Memory B cell (primary cell): Measurements from ENCODE around the gene PARD3B.

Experiments used
- ATAC-seq: fragments of 150-1000 bp; cut with Tn5 transposase; 2 replicates; pipeline ENCODE4 v1.10.0; 2021; ENCODE audit warnings: low read depth, mild to moderate bottlenecking, moderate library complexity
- DNase-seq, 2 donors: peaks; one replicate each; pipeline ENCODE4 v3.0.0; 2022; ENCODE audit warnings: low spot score in 2 of 2
- H3K27ac Mint-ChIP-seq: one replicate; pipeline ENCODE4 v1.8.0; 2022; ENCODE audit warnings: mild to moderate bottlenecking, moderate library complexity, mixed read lengths
- H3K27me3 Mint-ChIP-seq: one replicate; pipeline ENCODE4 v1.8.0; 2022; ENCODE audit warnings: mixed read lengths
- H3K36me3 Mint-ChIP-seq: one replicate; pipeline ENCODE4 v1.8.0; 2022; ENCODE audit warnings: mild to moderate bottlenecking, mixed read lengths
- H3K4me1 Mint-ChIP-seq: one replicate; pipeline ENCODE4 v1.8.0; 2022; ENCODE audit warnings: mixed read lengths
- H3K4me3 Mint-ChIP-seq: one replicate; pipeline ENCODE4 v1.8.0; 2022; ENCODE audit warnings: mild to moderate bottlenecking, moderate library complexity, mixed read lengths
- H3K9me3 Mint-ChIP-seq: one replicate; pipeline ENCODE4 v1.8.0; 2022; ENCODE audit warnings: mixed read lengths

The PARD3B gene

DNA sequence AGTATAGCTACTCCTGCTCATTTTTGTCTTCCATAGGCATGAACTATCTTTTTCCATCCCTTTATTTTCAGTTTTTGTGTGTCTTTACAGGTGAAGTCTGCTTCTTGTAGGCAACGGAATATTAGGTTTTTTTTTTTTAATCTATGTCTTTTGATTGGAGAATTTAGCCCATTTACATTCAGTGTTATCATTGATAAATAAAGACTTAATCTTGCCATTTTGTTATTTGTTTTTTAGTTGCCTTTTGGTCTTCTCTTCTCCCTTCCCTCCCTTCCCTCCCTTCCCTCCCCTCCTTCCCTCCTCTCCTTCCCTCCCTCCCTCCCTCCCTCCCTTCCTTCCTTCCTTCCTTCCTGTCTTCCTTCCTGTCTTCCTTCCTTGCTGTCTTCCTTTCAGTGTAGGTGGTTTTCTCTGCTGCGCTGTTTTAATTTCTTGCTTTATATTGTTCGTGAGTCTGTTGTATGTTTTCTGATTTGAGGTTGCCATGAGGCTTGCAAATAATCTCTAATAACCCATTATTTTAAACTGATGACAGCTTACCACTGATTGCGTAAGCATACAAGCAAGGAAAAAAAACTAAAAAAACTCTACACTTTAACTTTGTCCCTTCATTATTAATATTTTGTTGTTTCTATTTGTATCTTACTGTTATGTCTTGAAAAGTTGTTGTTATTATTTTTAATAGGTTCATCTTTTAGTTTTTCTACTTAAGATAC lies 353.8 kb downstream of the PARD3B start:
- Mint-ChIP-seq H3K4me1 (no peaks in the 10 kb centered on the region), H3K4me3 (no peak overlapping the region), H3K36me3 (peaks cover 2% of the 10 kb centered on the region), H3K27ac (no peak overlapping the region), H3K9me3 (peaks cover 8% of the 10 kb centered on the region), H3K27me3 (no peaks in the 10 kb centered on the region)
- DNase-seq: no peak
- no peak for ATAC-seq

DNA sequence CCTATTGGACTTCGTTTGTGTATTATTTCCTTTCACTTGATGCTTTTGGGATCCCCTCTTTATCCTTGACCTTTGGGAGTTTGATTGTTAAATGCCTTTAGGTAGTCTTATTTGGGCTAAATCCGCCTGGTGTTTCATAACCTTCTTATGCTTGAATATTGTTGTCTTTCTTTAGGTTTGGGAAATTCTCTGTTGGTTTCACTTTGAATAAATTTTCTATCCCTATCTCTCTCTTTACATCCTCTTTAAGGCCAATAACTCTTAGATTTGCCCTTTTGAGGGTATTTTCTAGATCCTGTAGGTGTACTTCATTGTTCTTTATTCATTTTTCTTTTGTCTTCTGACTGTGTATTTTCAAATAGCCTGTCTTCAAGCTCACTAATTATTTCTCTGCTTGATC lies 354.7 kb downstream of the PARD3B start:
- H3K4me3 Mint-ChIP-seq: no peak overlapping the region
- H3K27me3 Mint-ChIP-seq: no peaks in the 10 kb centered on the region
- no peaks in the 10 kb centered on the region for H3K4me1 Mint-ChIP-seq
- no peak overlapping the region for H3K27ac Mint-ChIP-seq
- no peak for DNase-seq
- peaks cover 8% of the 10 kb centered on the region for H3K9me3 Mint-ChIP-seq
- H3K36me3 Mint-ChIP-seq: peaks cover 2% of the 10 kb centered on the region
- no peak for ATAC-seq

GRCh38 chr2:204900487-204900886 lies 355.2 kb downstream of the PARD3B start:
- DNase-seq (no peak), ATAC-seq (no peak)
- H3K27ac Mint-ChIP-seq: no peak overlapping the region
- H3K36me3 Mint-ChIP-seq: peaks cover 2% of the 10 kb centered on the region
- H3K9me3 Mint-ChIP-seq: peaks cover 8% of the 10 kb centered on the region
- H3K27me3 Mint-ChIP-seq: no peaks in the 10 kb centered on the region
- no peaks in the 10 kb centered on the region for H3K4me1 Mint-ChIP-seq
- H3K4me3 Mint-ChIP-seq: no peak overlapping the region

DNA sequence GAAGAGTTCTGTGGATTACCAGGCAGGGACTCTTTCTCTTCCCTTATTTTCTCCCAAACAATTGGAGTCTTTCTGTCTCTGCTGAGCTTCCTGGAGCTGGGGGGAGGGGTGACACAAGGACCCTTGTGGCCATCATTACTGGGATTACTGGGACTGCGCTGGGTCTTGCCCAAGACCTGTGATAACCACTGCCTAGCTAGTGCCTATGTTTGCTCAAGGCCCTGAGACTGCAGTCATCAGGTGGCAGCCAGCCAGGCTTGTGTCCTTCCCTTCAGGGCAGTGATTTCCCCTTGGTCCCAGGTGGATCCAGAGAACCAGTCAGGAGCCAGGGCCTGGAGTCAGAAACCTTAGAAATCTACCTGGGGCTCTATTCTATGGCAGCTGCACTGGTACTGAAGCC lies 355.6 kb downstream of the PARD3B start:
- Mint-ChIP-seq H3K27me3 (no peaks in the 10 kb centered on the region), H3K4me1 (no peaks in the 10 kb centered on the region), H3K36me3 (peaks cover 2% of the 10 kb centered on the region), H3K4me3 (no peak overlapping the region), H3K9me3 (peaks cover 8% of the 10 kb centered on the region), H3K27ac (no peak overlapping the region)
- DNase-seq (no peak), ATAC-seq (no peak)

GRCh38 chr2:204901591-204901990 lies 356.3 kb downstream of the PARD3B start:
- H3K27ac Mint-ChIP-seq: no peak overlapping the region
- no peak overlapping the region for H3K4me3 Mint-ChIP-seq
- peaks cover 2% of the 10 kb centered on the region for H3K36me3 Mint-ChIP-seq
- ATAC-seq (no peak), DNase-seq (no peak)
- H3K27me3 Mint-ChIP-seq: no peaks in the 10 kb centered on the region
- H3K9me3 Mint-ChIP-seq: peaks cover 8% of the 10 kb centered on the region
- H3K4me1 Mint-ChIP-seq: no peaks in the 10 kb centered on the region

- DNase-seq (no peak), ATAC-seq (no peak)
- no peak overlapping the region for H3K27ac Mint-ChIP-seq
- no peak overlapping the region for H3K4me3 Mint-ChIP-seq
- no peaks in the 10 kb centered on the region for H3K27me3 Mint-ChIP-seq
- H3K9me3 Mint-ChIP-seq: peaks cover 2% of the 10 kb centered on the region
- no peaks in the 10 kb centered on the region for H3K4me1 Mint-ChIP-seq
- H3K36me3 Mint-ChIP-seq: no peaks in the 10 kb centered on the region
These were observed 364.5 kb downstream of the PARD3B start for GRCh38 chr2:204909791-204910190.

- Mint-ChIP-seq H3K27me3 (no peaks in the 10 kb centered on the region), H3K9me3 (peaks cover 2% of the 10 kb centered on the region), H3K4me3 (no peak overlapping the region), H3K36me3 (no peaks in the 10 kb centered on the region), H3K4me1 (no peaks in the 10 kb centered on the region), H3K27ac (no peak overlapping the region)
- DNase-seq: no peak
- ATAC-seq: no peak
These were observed 368.0 kb downstream of the PARD3B start for GRCh38 chr2:204913312-204913711.

DNA sequence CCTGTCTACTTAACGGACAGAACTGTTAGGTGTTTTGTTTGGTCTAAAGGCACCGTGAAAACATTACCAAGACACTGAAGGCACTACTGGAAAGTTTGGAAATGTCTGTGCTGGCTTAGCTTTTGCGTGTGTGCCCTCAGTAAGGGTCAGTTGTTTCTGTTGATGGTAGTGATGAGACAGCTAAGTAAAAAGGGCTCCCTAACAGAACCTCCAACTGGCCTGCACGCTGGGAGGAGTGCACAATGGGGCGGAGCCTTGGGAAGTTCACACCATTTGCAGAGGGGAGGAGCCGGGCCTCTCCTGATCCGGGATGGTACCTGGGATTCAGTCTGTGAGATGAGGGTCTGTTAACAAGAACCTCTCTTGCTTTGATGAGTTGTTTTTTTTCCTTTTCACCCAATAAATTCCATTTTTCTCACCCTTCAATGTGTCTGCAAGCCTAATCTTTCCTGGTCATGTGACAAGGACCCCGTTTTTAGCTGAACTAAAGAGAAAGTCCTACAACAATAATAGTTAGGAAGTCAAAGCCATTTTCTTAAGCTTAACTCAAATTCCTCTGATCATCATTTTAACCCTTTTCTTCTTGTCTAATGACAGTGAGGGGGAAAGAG lies 368.7 kb downstream of the PARD3B start:
- H3K27ac Mint-ChIP-seq: no peak overlapping the region
- no peaks in the 10 kb centered on the region for H3K36me3 Mint-ChIP-seq
- H3K4me1 Mint-ChIP-seq: no peaks in the 10 kb centered on the region
- ATAC-seq (no peak), DNase-seq (no peak)
- H3K9me3 Mint-ChIP-seq: peaks cover 2% of the 10 kb centered on the region
- H3K27me3 Mint-ChIP-seq: no peaks in the 10 kb centered on the region
- H3K4me3 Mint-ChIP-seq: no peak overlapping the region

GRCh38 chr2:204914708-204915107 lies 369.4 kb downstream of the PARD3B start:
- Mint-ChIP-seq H3K9me3 (peaks cover 2% of the 10 kb centered on the region), H3K27me3 (no peaks in the 10 kb centered on the region), H3K4me1 (no peaks in the 10 kb centered on the region), H3K27ac (no peak overlapping the region), H3K36me3 (no peaks in the 10 kb centered on the region), H3K4me3 (no peak overlapping the region)
- DNase-seq: no peak
- ATAC-seq: no peak

DNA sequence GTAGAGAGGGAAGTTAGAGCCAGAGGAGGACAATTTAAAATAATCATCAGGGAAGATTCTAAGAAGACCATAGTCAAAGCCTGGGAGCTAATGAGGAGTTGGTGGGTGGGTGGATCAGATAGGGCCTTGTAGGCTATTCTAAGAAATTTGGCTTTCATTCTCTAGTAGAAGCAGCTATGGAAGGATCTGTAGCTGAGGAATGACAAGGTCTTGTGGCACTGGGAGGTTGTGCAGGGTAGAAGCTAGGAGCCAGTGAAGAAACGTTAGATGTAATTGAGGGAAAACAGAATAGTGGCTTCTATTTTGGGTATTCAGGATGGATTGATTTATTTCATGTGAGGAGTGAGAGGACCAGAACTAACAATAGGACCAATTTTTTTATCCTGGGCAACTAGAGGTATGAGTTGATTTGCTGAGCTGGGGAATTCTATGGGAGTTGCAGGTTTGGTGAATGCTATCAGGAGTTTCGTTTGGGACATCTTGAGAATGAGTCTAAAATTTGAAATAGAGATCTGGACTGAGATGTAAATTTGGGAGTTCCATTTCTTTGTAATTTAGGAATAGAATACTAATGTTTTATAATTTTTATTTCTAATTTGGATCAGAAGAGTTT lies 371.9 kb downstream of the PARD3B start:
- Mint-ChIP-seq H3K27ac (no peak overlapping the region), H3K9me3 (no peaks in the 10 kb centered on the region), H3K4me3 (no peak overlapping the region), H3K36me3 (no peaks in the 10 kb centered on the region), H3K27me3 (no peaks in the 10 kb centered on the region), H3K4me1 (no peaks in the 10 kb centered on the region)
- DNase-seq (no peak), ATAC-seq (no peak)

DNA sequence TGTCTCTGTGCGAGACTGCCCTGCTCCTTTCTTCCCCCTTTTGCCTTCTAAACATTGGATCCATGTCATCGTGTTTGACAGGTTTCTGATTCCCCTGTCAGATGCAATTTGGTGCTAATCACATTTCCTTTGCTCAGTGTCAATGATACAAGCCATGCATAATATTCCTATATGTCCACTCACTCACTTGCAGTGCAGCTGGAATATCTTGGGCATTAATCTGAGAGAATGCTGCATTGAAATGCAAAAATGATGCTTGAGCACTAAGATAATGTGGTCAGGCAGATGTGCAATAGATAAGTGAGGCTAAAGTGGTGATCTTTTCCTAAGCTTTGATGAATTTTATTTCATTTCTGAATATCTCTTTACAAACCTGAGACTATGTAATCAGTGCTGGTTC lies 375.5 kb downstream of the PARD3B start:
- Mint-ChIP-seq H3K4me3 (no peak overlapping the region), H3K27me3 (no peaks in the 10 kb centered on the region), H3K4me1 (no peaks in the 10 kb centered on the region), H3K9me3 (no peaks in the 10 kb centered on the region), H3K27ac (no peak overlapping the region), H3K36me3 (no peaks in the 10 kb centered on the region)
- DNase-seq: no peak
- no peak for ATAC-seq

- H3K27ac Mint-ChIP-seq: no peak overlapping the region
- ATAC-seq (no peak), DNase-seq (no peak)
- H3K9me3 Mint-ChIP-seq: no peaks in the 10 kb centered on the region
- no peaks in the 10 kb centered on the region for H3K4me1 Mint-ChIP-seq
- H3K4me3 Mint-ChIP-seq: no peak overlapping the region
- no peaks in the 10 kb centered on the region for H3K36me3 Mint-ChIP-seq
- no peaks in the 10 kb centered on the region for H3K27me3 Mint-ChIP-seq
These were observed 378.7 kb downstream of the PARD3B start for GRCh38 chr2:204923957-204924356.

- no peaks in the 10 kb centered on the region for H3K9me3 Mint-ChIP-seq
- H3K27ac Mint-ChIP-seq: no peak overlapping the region
- H3K4me3 Mint-ChIP-seq: no peak overlapping the region
- DNase-seq (no peak), ATAC-seq (no peak)
- no peaks in the 10 kb centered on the region for H3K4me1 Mint-ChIP-seq
- H3K27me3 Mint-ChIP-seq: no peaks in the 10 kb centered on the region
- no peaks in the 10 kb centered on the region for H3K36me3 Mint-ChIP-seq
These were observed 386.3 kb downstream of the PARD3B start for GRCh38 chr2:204931562-204931961.

- Mint-ChIP-seq H3K4me3 (no peak overlapping the region), H3K4me1 (no peaks in the 10 kb centered on the region), H3K27ac (no peak overlapping the region), H3K9me3 (no peaks in the 10 kb centered on the region), H3K36me3 (no peaks in the 10 kb centered on the region), H3K27me3 (peaks cover 1% of the 10 kb centered on the region)
- DNase-seq (no peak), ATAC-seq (no peak)
These were observed 388.6 kb downstream of the PARD3B start for GRCh38 chr2:204933735-204934374.
